Right atrium auricular region (tissue), 2 donors: ENCODE results near the gene GMPS. TPM values are rescaled to one million over a fixed set of nuclear protein-coding genes. Genes with fewer than 3 reads are reported as not detected.

Experiments used
- DNase-seq: peaks from one replicate; pipeline ENCODE4 v3.0.0-alpha.2; 2019; ENCODE audit warnings: low spot score
- H3K27ac ChIP-seq, 2 donors: fragments of 200-600 bp; sonication (generic); 1 replicate in 1 of 2; 2 replicates in 1 of 2; pipeline ENCODE4 v1.5.1; 2016 to 2019
- H3K27me3 ChIP-seq, 2 donors: fragments of 200-600 bp; sonication (generic); one replicate each; pipeline versions ENCODE4 v1.5.1 to v1.6.0; 2017 to 2019
- H3K36me3 ChIP-seq: fragments of 200-600 bp; sonication (generic); one replicate; pipeline ENCODE4 v1.5.1; 2016
- H3K4me1 ChIP-seq, 2 donors: fragments of 200-600 bp; sonication (generic); one replicate each; pipeline versions ENCODE4 v1.5.1 to v1.6.0; 2017 to 2019
- H3K4me3 ChIP-seq, 2 donors: fragments of 200-600 bp; sonication (generic); 1 replicate in 1 of 2; 2 replicates in 1 of 2; pipeline ENCODE4 v1.5.1; 2017 to 2019; ENCODE audit warnings: mild to moderate bottlenecking in 1 of 2, moderate library complexity in 1 of 2
- H3K9me3 ChIP-seq, 2 donors: fragments of 200-600 bp; sonication (generic); one replicate each; pipeline ENCODE4 v1.5.1; 2019
- total RNA-seq, 2 donors: library from RNA; depleted of rRNA; stranded (reverse); fragments of >200 nt; gene quantifications; one replicate each; pipeline ENCODE4 v1.1.0, GENCODE V29; 2016
- TF ChIP-seq, protein P1 (sequence below), 2 donors: fragments of 200-600 bp; sonication (generic); IDR thresholded peaks; one replicate each; pipeline ENCODE4 v1.5.1; 2019; ENCODE audit warnings: antibody characterized with exemption in 2 of 2

GMPS gene
- total RNA-seq, 2 donors from 2014 or later = 22.2 to 22.9 TPM

DNA sequence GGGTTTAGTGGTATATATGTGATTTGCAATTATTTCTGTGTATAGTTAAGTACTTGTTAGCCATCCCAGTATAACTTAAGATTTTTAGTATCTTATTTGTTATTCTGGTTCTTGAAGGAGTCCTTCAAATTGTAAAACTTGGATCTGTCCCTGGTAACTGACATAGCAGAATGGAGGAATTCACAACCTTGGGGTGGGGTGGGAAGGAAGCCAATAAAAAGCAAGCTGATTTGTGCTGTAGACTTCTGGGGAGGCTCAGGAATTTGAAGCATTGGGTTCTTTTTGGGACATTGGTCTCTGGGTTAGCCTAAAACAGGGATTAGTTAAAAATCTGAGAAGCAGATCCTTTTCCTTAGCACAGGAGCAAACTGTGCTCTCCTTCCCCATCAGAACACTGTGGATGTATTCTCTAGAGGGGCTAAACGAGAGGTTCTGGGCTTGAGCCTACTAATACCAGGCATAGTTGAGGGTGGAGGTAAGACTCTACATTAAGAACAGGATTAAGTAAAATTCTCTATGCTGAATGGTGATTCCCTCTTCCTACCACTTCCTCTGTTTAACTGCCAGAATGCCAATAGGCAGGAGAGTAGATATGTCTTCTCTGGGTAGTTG, 42.2 kb downstream of the GMPS start:
- H3K36me3 ChIP-seq = peaks cover 49% of the 10 kb centered on the region
- TF ChIP-seq, protein P1, sequence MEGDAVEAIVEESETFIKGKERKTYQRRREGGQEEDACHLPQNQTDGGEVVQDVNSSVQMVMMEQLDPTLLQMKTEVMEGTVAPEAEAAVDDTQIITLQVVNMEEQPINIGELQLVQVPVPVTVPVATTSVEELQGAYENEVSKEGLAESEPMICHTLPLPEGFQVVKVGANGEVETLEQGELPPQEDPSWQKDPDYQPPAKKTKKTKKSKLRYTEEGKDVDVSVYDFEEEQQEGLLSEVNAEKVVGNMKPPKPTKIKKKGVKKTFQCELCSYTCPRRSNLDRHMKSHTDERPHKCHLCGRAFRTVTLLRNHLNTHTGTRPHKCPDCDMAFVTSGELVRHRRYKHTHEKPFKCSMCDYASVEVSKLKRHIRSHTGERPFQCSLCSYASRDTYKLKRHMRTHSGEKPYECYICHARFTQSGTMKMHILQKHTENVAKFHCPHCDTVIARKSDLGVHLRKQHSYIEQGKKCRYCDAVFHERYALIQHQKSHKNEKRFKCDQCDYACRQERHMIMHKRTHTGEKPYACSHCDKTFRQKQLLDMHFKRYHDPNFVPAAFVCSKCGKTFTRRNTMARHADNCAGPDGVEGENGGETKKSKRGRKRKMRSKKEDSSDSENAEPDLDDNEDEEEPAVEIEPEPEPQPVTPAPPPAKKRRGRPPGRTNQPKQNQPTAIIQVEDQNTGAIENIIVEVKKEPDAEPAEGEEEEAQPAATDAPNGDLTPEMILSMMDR (IDR thresholded peaks at IDR 0.05) = no peak
- H3K27ac ChIP-seq = no peak overlapping the region

DNA sequence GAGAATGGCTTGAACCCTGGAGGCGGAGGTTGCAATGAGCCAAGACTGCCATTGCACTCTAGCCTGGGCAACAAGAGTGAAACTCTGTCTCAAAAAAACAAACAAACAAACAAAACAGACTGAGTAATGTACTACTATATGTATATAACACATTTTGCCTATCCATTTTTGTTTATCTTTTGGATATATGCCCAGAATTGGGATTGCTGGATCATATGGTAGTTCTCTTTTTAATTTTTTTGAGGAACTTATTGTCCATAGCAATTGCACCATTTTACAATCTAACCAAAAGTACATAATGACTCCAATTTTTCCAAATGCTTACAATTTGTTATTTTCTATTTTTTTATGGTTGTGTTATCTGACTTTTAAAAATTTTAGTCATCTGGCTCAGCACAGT, 47.3 kb downstream of the GMPS start:
- H3K4me1 ChIP-seq = peaks cover 0 to 2% of the 10 kb centered on the region in 2 donors
- no peak overlapping the region for H3K27ac ChIP-seq
- no peaks in the 10 kb centered on the region for H3K27me3 ChIP-seq
- no peak overlapping the region for H3K4me3 ChIP-seq
- TF ChIP-seq, protein P1 (IDR thresholded peaks at IDR 0.05) = no peak
- H3K36me3 ChIP-seq = peaks cover 56% of the 10 kb centered on the region
- no peaks in the 10 kb centered on the region for H3K9me3 ChIP-seq
- DNase-seq = no peak

More for the DNA sequence above, 42.2 kb downstream of the GMPS start:
- Histone ChIP-seq H3K4me1 (peaks cover 0 to 7% of the 10 kb centered on the region in 2 donors), H3K4me3 (no peak overlapping the region), H3K9me3 (no peaks in the 10 kb centered on the region), H3K27me3 (no peaks in the 10 kb centered on the region)
- no peak for DNase-seq

DNA sequence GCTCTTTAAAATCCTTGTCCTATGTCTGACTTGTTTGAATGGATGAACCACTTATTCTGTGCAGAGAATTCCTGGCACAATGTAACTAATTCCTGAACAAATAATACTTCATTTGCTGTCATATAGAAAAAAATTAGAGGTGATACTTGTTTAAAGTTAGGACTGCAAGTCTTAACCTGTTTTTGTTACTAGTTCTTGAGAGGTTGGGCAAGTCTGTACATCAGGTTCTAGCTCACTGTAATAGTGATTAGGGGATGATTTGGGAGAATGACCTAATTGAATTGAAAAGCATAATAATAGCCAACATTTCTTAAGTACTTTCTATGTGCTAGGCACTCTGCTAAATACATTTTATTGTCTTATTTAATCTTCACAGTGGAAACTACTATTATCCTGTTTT, 49.3 kb downstream of the GMPS start:
- TF ChIP-seq, protein P1 (IDR thresholded peaks at IDR 0.05) = no peak
- Histone ChIP-seq H3K36me3 (peaks cover 59% of the 10 kb centered on the region), H3K27ac (no peak overlapping the region), H3K4me3 (no peak overlapping the region), H3K9me3 (no peaks in the 10 kb centered on the region), H3K27me3 (no peaks in the 10 kb centered on the region), H3K4me1 (no peaks in the 10 kb centered on the region)
- no peak for DNase-seq

- Histone ChIP-seq H3K27me3 (no peaks in the 10 kb centered on the region), H3K4me3 (no peak overlapping the region), H3K36me3 (peaks cover 59% of the 10 kb centered on the region), H3K27ac (no peak overlapping the region), H3K4me1 (no peaks in the 10 kb centered on the region), H3K9me3 (no peaks in the 10 kb centered on the region)
- TF ChIP-seq, protein P1 (IDR thresholded peaks at IDR 0.05) = no peak
- no peak for DNase-seq
Observed at GRCh38 chr3:155921486-155921885, 51.0 kb downstream of the GMPS start.

GRCh38 chr3:155934230-155934629, 63.8 kb downstream of the GMPS start:
- TF ChIP-seq, protein P1 (IDR thresholded peaks at IDR 0.05) = no peak
- Histone ChIP-seq H3K4me3 (no peak overlapping the region), H3K27ac (no peak overlapping the region), H3K4me1 (no peaks in the 10 kb centered on the region), H3K27me3 (no peaks in the 10 kb centered on the region), H3K9me3 (no peaks in the 10 kb centered on the region), H3K36me3 (peaks cover 54% of the 10 kb centered on the region)
- no peak for DNase-seq

GRCh38 chr3:155938409-155938808, 68.0 kb downstream of the GMPS start:
- Histone ChIP-seq H3K9me3 (no peaks in the 10 kb centered on the region), H3K27me3 (no peaks in the 10 kb centered on the region), H3K4me3 (no peak overlapping the region), H3K27ac (no peak overlapping the region), H3K4me1 (no peaks in the 10 kb centered on the region), H3K36me3 (peaks cover 46% of the 10 kb centered on the region)
- DNase-seq = no peak
- TF ChIP-seq, protein P1 (IDR thresholded peaks at IDR 0.05) = no peak
